ENCODE data around the gene GAREM2.

DNA sequence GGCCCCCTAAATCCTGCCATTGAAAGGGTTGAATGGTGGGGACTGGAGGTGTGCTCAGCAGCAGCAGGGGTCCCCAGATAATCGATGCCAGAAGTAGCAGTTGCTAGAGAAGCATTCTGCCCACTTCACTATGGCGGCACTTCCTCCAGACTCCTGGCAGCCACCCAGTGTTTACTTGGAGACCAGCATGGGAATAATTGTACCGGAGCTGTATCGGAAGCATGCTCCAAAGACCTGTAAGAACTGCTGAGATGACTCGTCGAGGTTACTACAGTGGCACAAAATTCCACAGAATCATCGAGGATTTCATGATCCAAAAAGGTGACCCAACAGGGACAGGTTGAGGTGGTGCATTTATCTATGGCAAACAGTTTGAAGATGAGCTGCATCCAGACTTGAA, 11.0 kb upstream of the GAREM2 start:
- TF ChIP-seq, protein P1, sequence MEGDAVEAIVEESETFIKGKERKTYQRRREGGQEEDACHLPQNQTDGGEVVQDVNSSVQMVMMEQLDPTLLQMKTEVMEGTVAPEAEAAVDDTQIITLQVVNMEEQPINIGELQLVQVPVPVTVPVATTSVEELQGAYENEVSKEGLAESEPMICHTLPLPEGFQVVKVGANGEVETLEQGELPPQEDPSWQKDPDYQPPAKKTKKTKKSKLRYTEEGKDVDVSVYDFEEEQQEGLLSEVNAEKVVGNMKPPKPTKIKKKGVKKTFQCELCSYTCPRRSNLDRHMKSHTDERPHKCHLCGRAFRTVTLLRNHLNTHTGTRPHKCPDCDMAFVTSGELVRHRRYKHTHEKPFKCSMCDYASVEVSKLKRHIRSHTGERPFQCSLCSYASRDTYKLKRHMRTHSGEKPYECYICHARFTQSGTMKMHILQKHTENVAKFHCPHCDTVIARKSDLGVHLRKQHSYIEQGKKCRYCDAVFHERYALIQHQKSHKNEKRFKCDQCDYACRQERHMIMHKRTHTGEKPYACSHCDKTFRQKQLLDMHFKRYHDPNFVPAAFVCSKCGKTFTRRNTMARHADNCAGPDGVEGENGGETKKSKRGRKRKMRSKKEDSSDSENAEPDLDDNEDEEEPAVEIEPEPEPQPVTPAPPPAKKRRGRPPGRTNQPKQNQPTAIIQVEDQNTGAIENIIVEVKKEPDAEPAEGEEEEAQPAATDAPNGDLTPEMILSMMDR (IDR thresholded peaks at IDR 0.05): no peak
- no peak for TF ChIP-seq POLR2A (IDR thresholded peaks at IDR 0.05)

All from heart left ventricle (tissue), 13 donors.